Prostate gland (tissue), 2 donors: Measurements from ENCODE around the gene ERP44. TPM values are rescaled to one million over a fixed set of nuclear protein-coding genes. Genes with fewer than 3 reads are reported as not detected.
"Not testable (repeated sequence)": the region's sequence is repeated elsewhere in the genome, so short reads cannot be mapped to it uniquely, and the experiment has no call there.

Experiments used
- DNase-seq: peaks from one replicate; pipeline ENCODE4 v3.0.0-alpha.2; 2019; ENCODE audit warnings: low spot score
- H3K27ac ChIP-seq, 2 donors: fragments of 200-600 bp; sonication (generic); 2 replicates each; pipeline ENCODE4 v1.5.1; 2017 to 2019
- H3K27me3 ChIP-seq: fragments of 200-600 bp; sonication (generic); replicated peaks from 2 replicates; pipeline ENCODE4 v1.5.1; 2019; ENCODE audit not compliant: insufficient read depth
- H3K36me3 ChIP-seq, 2 donors: fragments of 200-600 bp; sonication (generic); 1 replicate in 1 of 2; 2 replicates in 1 of 2; pipeline versions ENCODE4 v1.5.1 to v1.8.1; 2017 to 2019
- H3K4me1 ChIP-seq: fragments of 200-600 bp; sonication (generic); replicated peaks from 2 replicates; pipeline ENCODE4 v1.5.1; 2019
- H3K4me3 ChIP-seq, 2 donors: fragments of 200-600 bp; sonication (generic); 2 replicates each; pipeline ENCODE4 v1.5.1; 2017 to 2019
- H3K9me3 ChIP-seq: fragments of 200-600 bp; sonication (generic); 2 replicates; pipeline ENCODE4 v1.5.1; 2017
- POLR2A ChIP-seq: fragments of 450-650 bp; IDR thresholded peaks from one replicate; pipeline ENCODE4 v1.6.1; 2016; ENCODE audit warnings: antibody characterized with exemption, mild to moderate bottlenecking
- POLR2AphosphoS5 ChIP-seq: sonication (generic); formaldehyde crosslinking; IDR thresholded peaks from one replicate; pipeline ENCODE4 v1.6.1; 2017; ENCODE audit warnings: antibody characterized with exemption
- WGBS: methylation state at CpG from one replicate; pipeline ENCODE4 v1.1.5; 2018; 5-methylcytosine and 5-hydroxymethylcytosine counted together
- intact Hi-C: fragments of 100-400 bp; cut with DNase I; formaldehyde crosslinking; loops from one replicate; pipeline ENCODE4 v1.14.2; 2022
- total RNA-seq, 2 donors: library from RNA; depleted of rRNA; stranded (reverse); fragments of >200 nt; gene quantifications; one replicate each; pipeline ENCODE4 v1.1.0, GENCODE V29; 2016
- TF ChIP-seq, protein P1 (sequence below), 4 experiments: fragments of 200-600 bp in 2 of 4; fragments of 450-650 bp in 2 of 4; sonication (generic) in 2 of 4; IDR thresholded peaks; 1 replicate in 3 of 4; 2 replicates in 1 of 4; pipeline ENCODE4 v1.5.1; 2016 to 2019; ENCODE audit warnings: antibody characterized with exemption in 4 of 4, mild to moderate bottlenecking in 2 of 4, moderate library complexity in 2 of 4

ERP44 gene
- total RNA-seq, 2 donors from 2014 or later, result 16.6 to 20.6 TPM

DNA sequence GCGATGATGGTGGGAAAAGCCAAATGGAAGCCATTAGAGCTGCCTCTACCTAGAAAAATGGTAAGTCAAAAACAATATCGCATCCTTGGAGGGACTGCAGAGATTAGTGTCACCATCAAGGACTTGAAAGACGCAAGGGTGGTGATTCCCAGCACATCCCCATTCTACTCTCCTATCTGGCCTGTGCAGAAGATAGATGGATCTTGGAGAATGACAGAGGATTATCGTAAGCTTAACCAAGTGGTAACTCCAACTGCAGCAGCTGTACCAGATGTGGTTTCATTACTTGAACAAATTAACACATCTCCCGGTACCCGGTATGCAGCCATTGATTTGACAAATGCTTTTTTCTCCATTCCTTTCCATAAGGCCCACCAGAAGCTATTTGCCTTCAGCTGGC is 23.8 kb downstream of the ERP44 start:
- TF ChIP-seq POLR2A (no peak), POLR2AphosphoS5 (no peak)
- TF ChIP-seq, protein P1, sequence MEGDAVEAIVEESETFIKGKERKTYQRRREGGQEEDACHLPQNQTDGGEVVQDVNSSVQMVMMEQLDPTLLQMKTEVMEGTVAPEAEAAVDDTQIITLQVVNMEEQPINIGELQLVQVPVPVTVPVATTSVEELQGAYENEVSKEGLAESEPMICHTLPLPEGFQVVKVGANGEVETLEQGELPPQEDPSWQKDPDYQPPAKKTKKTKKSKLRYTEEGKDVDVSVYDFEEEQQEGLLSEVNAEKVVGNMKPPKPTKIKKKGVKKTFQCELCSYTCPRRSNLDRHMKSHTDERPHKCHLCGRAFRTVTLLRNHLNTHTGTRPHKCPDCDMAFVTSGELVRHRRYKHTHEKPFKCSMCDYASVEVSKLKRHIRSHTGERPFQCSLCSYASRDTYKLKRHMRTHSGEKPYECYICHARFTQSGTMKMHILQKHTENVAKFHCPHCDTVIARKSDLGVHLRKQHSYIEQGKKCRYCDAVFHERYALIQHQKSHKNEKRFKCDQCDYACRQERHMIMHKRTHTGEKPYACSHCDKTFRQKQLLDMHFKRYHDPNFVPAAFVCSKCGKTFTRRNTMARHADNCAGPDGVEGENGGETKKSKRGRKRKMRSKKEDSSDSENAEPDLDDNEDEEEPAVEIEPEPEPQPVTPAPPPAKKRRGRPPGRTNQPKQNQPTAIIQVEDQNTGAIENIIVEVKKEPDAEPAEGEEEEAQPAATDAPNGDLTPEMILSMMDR (IDR thresholded peaks at IDR 0.05), result no peak
- Histone ChIP-seq H3K36me3 (no peaks in the 10 kb centered on the region), H3K9me3 (no peaks in the 10 kb centered on the region), H3K27ac (no peak overlapping the region), H3K27me3 (no peaks in the 10 kb centered on the region), H3K4me3 (no peak overlapping the region), H3K4me1 (no peaks in the 10 kb centered on the region)
- DNase-seq, result no peak
- WGBS, result 97% methylated on average over 6 of the region's 6 CpGs
- intact Hi-C loops, result no loop called here

DNA sequence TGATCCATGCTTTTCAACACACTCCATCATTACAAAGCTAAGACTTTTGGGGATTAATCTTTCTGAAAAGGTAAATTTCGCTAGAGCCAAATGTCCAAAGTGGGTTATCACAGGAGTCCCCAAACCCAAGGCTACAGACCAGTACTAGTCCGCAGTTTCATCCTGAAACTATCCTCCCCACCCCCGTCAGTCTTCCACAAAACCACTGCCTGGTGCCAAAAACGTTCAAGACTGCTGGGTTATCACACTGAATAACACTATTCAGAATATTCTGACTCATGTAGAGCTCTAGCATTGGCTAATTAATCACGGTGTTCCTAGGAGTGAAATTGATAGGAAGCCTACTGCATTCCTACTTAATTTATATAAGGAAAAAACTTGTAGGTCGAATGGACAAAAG is 24.7 kb downstream of the ERP44 start:
- intact Hi-C loops, result no loop called here
- H3K9me3 ChIP-seq, result no peaks in the 10 kb centered on the region
- TF ChIP-seq, protein P1 (IDR thresholded peaks at IDR 0.05), result no peak
- TF ChIP-seq POLR2AphosphoS5, result no peak
- H3K4me1 ChIP-seq, result no peaks in the 10 kb centered on the region
- DNase-seq, result no peak
- H3K36me3 ChIP-seq, result no peaks in the 10 kb centered on the region
- H3K27ac ChIP-seq, result no peak overlapping the region
- no peak overlapping the region for H3K4me3 ChIP-seq
- 93% methylated on average over 6 of the region's 6 CpGs for WGBS
- H3K27me3 ChIP-seq, result no peaks in the 10 kb centered on the region

DNA sequence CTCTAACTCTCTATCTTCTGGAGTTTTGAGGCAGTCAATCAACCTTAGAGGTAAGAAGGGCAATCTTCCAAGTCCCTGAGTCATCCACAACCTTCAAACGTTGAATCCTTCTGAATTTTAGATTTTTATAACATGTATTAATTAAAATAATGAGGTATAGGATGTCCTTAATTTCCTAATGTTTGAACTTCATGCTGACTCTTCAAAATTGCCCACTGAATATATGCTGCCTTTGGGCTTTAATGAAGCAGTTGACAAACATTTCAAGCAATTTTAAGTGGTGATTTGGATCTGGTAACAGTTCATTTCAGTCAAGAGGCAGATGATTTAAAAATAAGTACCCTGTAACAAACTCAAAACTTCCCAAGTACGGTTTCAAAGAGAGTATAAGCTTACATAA is 26.0 kb downstream of the ERP44 start:
- no peaks in the 10 kb centered on the region for H3K27me3 ChIP-seq
- DNase-seq, result no peak
- no peak overlapping the region for H3K4me3 ChIP-seq
- intact Hi-C loops, result no loop called here
- no peaks in the 10 kb centered on the region for H3K9me3 ChIP-seq
- no peaks in the 10 kb centered on the region for H3K4me1 ChIP-seq
- H3K27ac ChIP-seq, result no peak overlapping the region
- WGBS, result 56% methylated on average over 2 of the region's 2 CpGs
- H3K36me3 ChIP-seq, result no peaks in the 10 kb centered on the region
- TF ChIP-seq, protein P1 (IDR thresholded peaks at IDR 0.05), result no peak
- TF ChIP-seq POLR2AphosphoS5 (no peak), POLR2A (no peak)

GRCh38 chr9:100071271-100071670 is 27.5 kb downstream of the ERP44 start:
- no peaks in the 10 kb centered on the region for H3K27me3 ChIP-seq
- TF ChIP-seq POLR2AphosphoS5 (no peak), POLR2A (no peak)
- TF ChIP-seq, protein P1 (IDR thresholded peaks at IDR 0.05), result no peak
- intact Hi-C loops, result no loop called here
- WGBS, result 97% methylated on average over 2 of the region's 2 CpGs
- no peaks in the 10 kb centered on the region for H3K4me1 ChIP-seq
- H3K4me3 ChIP-seq, result no peak overlapping the region
- no peaks in the 10 kb centered on the region for H3K9me3 ChIP-seq
- no peak overlapping the region for H3K27ac ChIP-seq
- H3K36me3 ChIP-seq, result no peaks in the 10 kb centered on the region
- DNase-seq, result no peak

DNA sequence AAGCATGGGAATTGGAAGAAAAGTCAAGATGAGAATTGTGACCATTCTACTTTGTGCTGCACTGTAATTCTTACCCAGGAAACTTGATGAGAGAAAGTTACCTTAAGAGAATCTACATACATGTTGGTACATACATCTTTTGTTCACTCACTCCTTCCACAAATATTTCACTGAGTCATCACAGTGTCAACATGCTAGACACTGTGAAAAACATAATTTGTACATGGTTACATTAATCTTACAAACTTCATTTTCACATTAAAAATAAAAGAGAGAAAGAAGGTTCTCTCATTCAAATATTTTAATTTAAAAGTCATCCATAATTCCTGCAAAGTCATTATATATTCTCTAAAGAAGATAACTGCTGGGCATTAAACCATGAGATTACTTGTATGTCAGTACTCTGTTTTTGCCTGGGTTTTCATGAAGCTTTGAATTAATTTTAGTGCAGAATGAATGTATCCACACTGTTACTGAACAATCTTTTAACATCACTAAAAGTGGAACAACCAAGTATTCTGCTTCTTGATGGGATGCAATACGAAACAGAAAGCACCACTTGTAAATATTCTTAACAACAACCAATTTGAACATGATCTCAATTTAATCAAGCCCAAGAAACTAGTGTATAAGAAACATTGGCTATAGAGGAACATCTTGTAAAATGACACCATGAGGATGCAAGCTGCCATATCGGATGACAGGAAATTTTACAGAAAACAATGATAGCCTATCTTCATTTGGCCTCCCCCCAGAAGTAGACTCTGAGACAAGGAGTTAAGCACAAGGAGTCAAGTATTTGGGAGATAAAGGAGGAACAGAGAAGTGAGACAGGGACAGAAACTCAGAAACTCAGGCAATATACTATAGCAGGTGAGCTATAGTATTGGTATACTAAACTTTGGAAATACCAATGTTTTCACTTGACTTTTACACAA is 28.4 kb downstream of the ERP44 start:
- no peak for TF ChIP-seq POLR2AphosphoS5
- TF ChIP-seq, protein P1 (IDR thresholded peaks at IDR 0.05), result no peak
- no peak for TF ChIP-seq POLR2A
- H3K4me1 ChIP-seq, result no peaks in the 10 kb centered on the region

DNA sequence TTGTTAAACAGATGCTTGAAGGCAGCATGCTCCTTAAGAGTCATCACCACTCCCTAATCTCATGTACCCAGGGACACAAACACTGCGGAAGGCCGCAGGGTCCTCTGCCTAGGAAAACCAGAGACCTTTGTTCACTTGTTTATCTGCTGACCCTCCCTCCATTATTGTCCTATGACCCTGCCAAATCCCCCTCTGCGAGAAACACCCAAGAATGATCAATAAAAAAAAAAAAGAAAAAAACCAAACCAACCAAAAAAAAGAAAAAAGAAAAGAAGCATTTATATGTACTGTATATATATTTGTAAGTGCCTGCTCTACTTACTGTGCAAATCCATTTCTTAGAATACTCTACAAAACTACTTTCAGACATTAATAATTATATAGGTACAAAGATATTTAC is 29.7 kb downstream of the ERP44 start:
- H3K9me3 ChIP-seq, DNase-seq, H3K4me3 ChIP-seq, intact Hi-C loops, H3K4me1 ChIP-seq, H3K27me3 ChIP-seq, H3K27ac ChIP-seq, H3K36me3 ChIP-seq: not testable (repeated sequence)
- WGBS, result 86% methylated on average over 1 of the region's 3 CpGs

More for the DNA sequence above, 28.4 kb downstream of the ERP44 start:
- intact Hi-C loops, result no loop called here
- Histone ChIP-seq H3K9me3 (no peaks in the 10 kb centered on the region), H3K27me3 (no peaks in the 10 kb centered on the region), H3K27ac (no peak overlapping the region), H3K4me3 (no peak overlapping the region), H3K36me3 (no peaks in the 10 kb centered on the region)
- DNase-seq, result no peak
- WGBS, result 76% methylated on average over 2 of the region's 2 CpGs

GRCh38 chr9:100067990-100068389 is 30.8 kb downstream of the ERP44 start:
- H3K36me3 ChIP-seq, H3K4me1 ChIP-seq, H3K27me3 ChIP-seq, DNase-seq, H3K4me3 ChIP-seq, intact Hi-C loops, H3K9me3 ChIP-seq, H3K27ac ChIP-seq: not testable (repeated sequence)
- WGBS, result 98% methylated on average over 14 of the region's 30 CpGs
